Measurements from ENCODE around the gene ZBTB20. TPM values are rescaled to one million over a fixed set of nuclear protein-coding genes. Genes with fewer than 3 reads are reported as not detected.

The ZBTB20 gene
- total RNA-seq, 1 donor from 2014 or later: 8.8 TPM

GRCh38 chr3:114874522-114874971 is 272.5 kb downstream of the ZBTB20 start:
- peak; percentile 33 for DNase-seq (ENCODE audit: low read depth, low spot score)

DNA sequence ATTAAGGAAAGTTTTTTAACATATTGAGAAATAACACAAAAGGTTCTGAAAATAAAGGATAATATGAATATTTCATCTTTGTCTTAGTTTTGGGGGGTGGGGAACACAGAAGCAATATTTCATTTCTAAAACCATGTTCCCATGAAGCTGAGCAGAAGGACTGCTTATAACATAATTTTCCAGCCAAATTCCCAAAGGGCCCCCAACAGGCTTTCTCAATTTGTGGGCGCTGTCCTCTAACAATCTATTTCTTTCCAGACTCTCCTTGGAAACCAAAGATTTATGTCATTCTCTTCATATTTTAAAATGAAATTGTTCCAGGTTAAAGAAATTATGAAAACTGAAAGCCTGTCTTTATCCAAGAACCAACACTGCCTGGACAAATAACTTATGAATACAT is 273.5 kb downstream of the ZBTB20 start:
- DNase-seq (ENCODE audit: low read depth, low spot score): no peak

GRCh38 chr3:114872588-114872987 is 274.5 kb downstream of the ZBTB20 start:
- DNase-seq (ENCODE audit: low read depth, low spot score): no peak

DNA sequence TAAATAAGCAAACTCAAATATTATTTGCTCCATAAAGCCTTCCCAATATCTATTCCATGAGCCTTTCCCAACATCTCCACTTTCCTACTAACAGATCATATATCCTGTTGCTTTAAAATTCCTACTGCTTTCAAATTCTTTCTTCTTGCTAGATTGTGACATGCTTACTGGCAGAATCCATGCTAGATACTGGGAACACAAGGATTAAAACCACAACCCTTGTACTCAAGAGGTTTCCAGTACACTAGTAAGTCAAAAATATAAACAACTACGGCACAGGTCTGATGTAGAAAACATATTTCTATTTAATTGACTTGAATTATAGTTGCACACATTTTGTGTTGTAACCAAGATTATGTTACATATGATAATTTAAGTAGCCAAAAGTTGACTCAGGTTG is 275.0 kb downstream of the ZBTB20 start:
- no peak for DNase-seq (ENCODE audit: low read depth, low spot score)

DNA sequence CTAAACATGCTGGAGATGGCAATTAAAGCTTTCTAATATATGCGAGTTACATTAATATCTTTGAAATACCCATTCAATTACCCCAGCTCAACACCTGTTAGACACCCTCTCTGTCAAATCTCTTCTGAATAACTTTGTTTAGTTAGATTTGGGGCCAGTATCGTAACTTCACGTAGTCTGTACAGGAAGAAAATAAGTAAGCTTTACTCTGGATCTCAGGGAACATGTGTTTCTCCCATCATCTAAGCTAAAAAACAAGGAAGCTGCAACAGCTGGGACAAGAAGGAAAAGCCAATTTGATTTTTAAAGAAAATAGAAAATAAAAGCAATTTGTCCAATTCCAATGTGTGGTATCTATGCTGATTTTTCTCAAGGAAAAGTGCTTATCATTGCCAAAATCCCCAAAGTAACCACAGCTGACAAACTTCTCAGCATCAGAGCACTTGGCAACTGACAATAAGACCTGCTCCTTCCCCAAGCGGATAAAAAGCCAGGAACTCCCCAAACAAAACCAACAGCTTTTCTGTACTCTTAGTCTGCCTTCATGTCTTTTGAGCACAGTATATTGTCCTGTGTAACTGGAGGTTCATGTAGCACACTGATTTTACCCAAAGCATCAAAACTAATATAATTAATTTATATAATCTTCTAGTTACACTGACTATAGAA is 279.1 kb downstream of the ZBTB20 start:
- no peak for DNase-seq (ENCODE audit: low read depth, low spot score)

DNA sequence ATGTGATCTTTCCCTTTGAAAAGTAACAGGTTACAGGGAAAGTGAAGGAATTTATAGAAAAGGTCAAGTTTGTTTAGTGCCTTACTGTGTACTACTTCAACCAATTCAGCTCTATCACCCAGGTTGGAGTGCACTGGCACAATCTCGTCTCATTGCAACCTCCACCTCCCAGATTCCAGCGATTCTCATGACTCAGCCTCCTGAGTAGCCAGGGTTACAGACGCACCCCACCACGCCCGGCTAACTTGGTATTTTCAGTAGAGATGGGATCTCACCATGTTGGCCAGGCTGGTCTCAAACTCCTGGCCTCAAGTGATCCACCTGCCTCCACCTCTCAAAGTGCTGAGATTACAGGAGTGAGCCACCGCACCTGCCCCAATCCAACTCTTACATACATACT is 279.7 kb downstream of the ZBTB20 start:
- no peak for DNase-seq (ENCODE audit: low read depth, low spot score)

DNA sequence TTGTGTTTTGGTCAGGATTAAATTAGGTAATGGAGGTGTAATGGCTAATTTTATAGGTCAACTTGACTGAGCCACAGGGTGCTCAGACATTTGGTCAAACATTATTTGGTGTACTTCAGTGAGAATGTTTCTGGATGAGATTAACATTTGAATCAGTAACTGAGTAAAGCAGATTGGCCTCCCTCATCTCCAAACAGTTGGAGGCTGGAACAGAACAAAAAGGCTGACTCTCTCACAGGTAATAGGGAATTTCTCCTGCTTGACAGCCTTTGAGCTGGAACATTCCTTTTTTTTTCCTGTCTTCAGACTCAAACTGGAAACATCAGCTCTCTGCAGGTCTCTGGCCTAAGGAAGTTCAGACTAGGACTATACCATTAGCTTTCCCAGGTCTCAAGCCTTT is 280.7 kb downstream of the ZBTB20 start:
- DNase-seq (ENCODE audit: low read depth, low spot score): no peak

GRCh38 chr3:114864970-114865369 is 282.1 kb downstream of the ZBTB20 start:
- no peak for DNase-seq (ENCODE audit: low read depth, low spot score)

GRCh38 chr3:114863848-114864247 is 283.2 kb downstream of the ZBTB20 start:
- DNase-seq (ENCODE audit: low read depth, low spot score): no peak

GRCh38 chr3:114861666-114862065 is 285.4 kb downstream of the ZBTB20 start:
- DNase-seq (ENCODE audit: low read depth, low spot score): no peak

- DNase-seq (ENCODE audit: low read depth, low spot score): no peak
Observed at GRCh38 chr3:114860531-114860930, 286.6 kb downstream of the ZBTB20 start.

DNA sequence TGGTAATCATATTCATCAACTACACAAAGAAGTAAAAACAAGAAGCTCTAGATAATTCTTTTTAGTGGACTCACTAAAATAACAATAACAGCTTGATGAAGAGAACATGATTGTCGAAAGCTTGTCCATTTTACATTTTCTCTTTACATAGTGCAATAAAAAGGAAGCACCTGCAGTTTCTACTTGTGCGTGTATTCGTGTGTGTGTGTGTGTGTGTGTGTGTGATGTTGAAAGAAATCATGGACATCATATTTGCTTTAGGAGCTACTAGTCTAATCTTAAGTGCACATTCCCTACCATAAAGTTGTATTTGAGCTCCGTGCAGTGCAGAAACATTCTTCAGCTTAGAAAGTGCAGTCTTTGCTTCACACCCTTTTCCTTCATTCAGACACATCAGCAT is 288.8 kb downstream of the ZBTB20 start:
- no peak for DNase-seq (ENCODE audit: low read depth, low spot score)

- DNase-seq (ENCODE audit: low read depth, low spot score): no peak
Observed at GRCh38 chr3:114857299-114857701, 289.8 kb downstream of the ZBTB20 start.

GRCh38 chr3:114856835-114857234 is 290.3 kb downstream of the ZBTB20 start:
- no peak for DNase-seq (ENCODE audit: low read depth, low spot score)

- DNase-seq (ENCODE audit: low read depth, low spot score): no peak
Observed at GRCh38 chr3:114855839-114856238, 291.2 kb downstream of the ZBTB20 start.

DNA sequence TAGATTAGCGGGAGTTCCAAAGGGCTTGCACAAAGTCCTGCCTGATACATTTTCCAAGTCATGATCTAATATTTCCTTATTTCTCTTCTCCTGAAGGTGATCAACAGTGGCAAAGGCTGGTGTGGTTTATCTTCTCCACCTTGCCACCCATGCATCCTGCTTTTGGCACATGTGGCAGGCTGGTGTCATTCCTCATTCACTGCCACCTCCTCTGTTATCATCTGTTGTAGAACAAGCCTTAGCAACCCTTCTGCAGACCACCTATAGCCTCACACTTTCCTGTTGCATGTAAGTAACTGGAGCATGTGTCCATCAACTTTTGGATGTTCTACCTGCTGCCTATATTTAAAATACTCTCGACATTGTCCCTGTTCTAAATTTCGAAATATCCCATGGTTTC is 294.1 kb downstream of the ZBTB20 start:
- DNase-seq (ENCODE audit: low read depth, low spot score): no peak

- DNase-seq (ENCODE audit: low read depth, low spot score): no peak
Observed at GRCh38 chr3:114850898-114851297, 296.2 kb downstream of the ZBTB20 start.

DNA sequence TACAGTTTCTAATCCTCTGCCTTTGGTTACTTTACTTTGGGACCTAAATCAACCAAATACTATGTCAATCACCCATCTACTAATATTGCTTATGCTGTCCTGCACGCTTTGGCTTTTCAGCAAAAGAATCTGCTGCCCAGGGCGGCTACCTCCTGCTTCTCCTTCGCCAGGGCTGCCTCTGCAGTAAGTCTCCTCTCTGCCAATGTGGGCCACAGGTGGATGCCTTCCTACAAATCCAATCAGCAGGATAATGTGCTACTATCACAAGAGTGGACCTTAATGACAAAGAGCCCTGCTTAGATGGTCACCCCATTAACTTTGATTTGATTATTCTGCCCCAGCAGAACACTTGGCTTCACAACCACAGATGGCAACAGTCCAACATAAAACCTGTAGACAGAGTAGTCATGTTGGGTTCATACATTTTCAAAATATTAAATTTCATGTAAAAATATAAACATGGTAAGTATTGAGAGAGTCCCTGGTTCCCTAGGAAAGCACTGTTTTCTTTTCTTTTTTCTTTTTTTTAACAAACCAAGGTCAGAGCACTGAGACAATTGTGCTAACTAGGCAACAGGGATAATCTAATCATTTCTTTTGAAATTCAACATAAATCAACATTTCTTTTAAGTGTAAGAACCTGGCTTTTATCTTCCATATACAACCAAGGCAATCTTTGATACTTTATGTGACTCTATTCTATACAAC is 298.3 kb downstream of the ZBTB20 start:
- DNase-seq (ENCODE audit: low read depth, low spot score): no peak

- DNase-seq (ENCODE audit: low read depth, low spot score): no peak
Observed at GRCh38 chr3:114848082-114848481, 299.0 kb downstream of the ZBTB20 start.

GRCh38 chr3:114847564-114847963 is 299.5 kb downstream of the ZBTB20 start:
- DNase-seq (ENCODE audit: low read depth, low spot score): no peak

DNA sequence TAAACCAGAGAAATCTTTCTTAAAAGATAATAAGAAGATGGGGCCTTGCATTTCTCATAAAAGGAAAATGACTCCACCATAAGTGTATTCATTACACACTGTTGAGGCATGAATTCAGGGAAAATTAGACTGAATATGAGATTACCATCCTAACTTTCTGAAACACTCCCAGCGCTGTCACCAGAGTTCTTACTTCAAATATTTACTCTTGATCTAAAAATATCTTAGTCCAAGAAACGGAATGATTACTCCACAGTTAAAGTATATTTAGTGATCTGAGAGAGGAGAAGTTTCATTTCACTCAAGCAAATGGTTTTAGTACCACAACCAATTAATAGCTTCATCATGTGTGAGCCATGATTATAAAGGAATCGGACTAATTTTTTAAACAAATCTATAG is 300.3 kb downstream of the ZBTB20 start:
- no peak for DNase-seq (ENCODE audit: low read depth, low spot score)

DNA sequence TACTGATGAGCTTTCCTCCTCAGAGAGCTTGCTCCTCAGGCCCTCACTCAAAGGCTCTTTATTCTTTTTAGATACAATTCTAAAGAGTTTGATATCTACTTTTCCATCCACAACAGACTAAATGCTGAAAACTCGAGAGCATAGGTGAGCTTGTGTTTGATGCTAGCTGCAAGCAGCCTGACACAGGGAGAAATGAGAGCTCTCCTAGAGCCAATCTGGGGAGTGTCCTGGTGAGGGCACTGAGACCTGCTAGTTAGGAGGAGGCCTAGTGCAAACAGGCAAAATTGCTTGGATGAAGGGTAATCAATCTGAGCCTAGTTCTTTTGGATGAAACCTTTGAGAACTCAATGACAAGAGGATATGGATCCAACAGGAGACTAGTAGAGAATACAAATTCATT is 300.8 kb downstream of the ZBTB20 start:
- DNase-seq (ENCODE audit: low read depth, low spot score): no peak

GRCh38 chr3:114841515-114841914 is 305.6 kb downstream of the ZBTB20 start:
- DNase-seq (ENCODE audit: low read depth, low spot score): no peak
